ENCODE results near the gene PHF20.

DNA sequence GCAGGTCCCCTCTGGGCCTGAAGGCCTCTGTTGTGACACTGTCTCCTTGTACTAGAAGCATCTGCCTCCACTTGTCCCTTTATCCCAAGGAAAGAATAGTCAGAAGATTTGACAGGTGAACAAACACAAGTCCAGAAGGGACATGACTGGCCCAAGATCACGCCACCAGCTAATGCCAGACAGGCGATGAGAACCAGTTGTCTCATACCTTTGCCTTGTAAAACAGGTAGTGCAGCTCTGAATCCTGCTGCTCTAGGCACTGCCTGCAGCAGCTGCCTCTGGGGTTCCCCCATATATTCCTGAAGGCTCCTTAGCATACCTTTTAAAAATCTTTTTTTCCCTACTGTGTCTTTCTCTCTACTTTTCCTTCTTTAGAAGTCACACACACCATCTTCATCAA is 157.5 kb downstream of the PHF20 start:
- TF ChIP-seq, protein P1, sequence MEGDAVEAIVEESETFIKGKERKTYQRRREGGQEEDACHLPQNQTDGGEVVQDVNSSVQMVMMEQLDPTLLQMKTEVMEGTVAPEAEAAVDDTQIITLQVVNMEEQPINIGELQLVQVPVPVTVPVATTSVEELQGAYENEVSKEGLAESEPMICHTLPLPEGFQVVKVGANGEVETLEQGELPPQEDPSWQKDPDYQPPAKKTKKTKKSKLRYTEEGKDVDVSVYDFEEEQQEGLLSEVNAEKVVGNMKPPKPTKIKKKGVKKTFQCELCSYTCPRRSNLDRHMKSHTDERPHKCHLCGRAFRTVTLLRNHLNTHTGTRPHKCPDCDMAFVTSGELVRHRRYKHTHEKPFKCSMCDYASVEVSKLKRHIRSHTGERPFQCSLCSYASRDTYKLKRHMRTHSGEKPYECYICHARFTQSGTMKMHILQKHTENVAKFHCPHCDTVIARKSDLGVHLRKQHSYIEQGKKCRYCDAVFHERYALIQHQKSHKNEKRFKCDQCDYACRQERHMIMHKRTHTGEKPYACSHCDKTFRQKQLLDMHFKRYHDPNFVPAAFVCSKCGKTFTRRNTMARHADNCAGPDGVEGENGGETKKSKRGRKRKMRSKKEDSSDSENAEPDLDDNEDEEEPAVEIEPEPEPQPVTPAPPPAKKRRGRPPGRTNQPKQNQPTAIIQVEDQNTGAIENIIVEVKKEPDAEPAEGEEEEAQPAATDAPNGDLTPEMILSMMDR (conservative IDR thresholded peaks at IDR 0.05), result no peak
- TF ChIP-seq ZFX (IDR thresholded peaks at IDR 0.05), result no peak

All from C4-2B (cell line).